ENCODE results near the gene PEF1.
"Not testable (repeated sequence)": the region's sequence is repeated elsewhere in the genome, so short reads cannot be mapped to it uniquely, and the experiment has no call there.

The PEF1 gene

GRCh38 chr1:31605908-31606427 lies 38.7 kb downstream of the PEF1 start:
- TF ChIP-seq ZNF274 (IDR thresholded peaks at IDR 0.05; ENCODE audit: low read depth, low read length), result no peak
- no peak overlapping the region; the same call in 1 of the 2 replicates for H3K4me3 ChIP-seq (ENCODE audit: low read length)

- no peak overlapping the region for H3K4me3 ChIP-seq (ENCODE audit: low read length)
- no peak for TF ChIP-seq ZNF274 (IDR thresholded peaks at IDR 0.05; ENCODE audit: low read depth, low read length)
Measured at GRCh38 chr1:31602081-31602480, 42.6 kb downstream of the PEF1 start.

GRCh38 chr1:31600641-31601040 lies 44.0 kb downstream of the PEF1 start:
- H3K4me3 ChIP-seq (ENCODE audit: low read length), result no peak overlapping the region
- TF ChIP-seq ZNF274 (IDR thresholded peaks at IDR 0.05; ENCODE audit: low read depth, low read length), result no peak

- no peak overlapping the region for H3K4me3 ChIP-seq (ENCODE audit: low read length)
- no peak for TF ChIP-seq ZNF274 (IDR thresholded peaks at IDR 0.05; ENCODE audit: low read depth, low read length)
Measured at GRCh38 chr1:31598980-31599379, 45.7 kb downstream of the PEF1 start.

- no peak overlapping the region for H3K4me3 ChIP-seq (ENCODE audit: low read length)
- no peak for TF ChIP-seq ZNF274 (IDR thresholded peaks at IDR 0.05; ENCODE audit: low read depth, low read length)
Measured at GRCh38 chr1:31596737-31597097, 48.0 kb downstream of the PEF1 start.

GRCh38 chr1:31595836-31596736 lies 48.6 kb downstream of the PEF1 start:
- no peak for TF ChIP-seq ZNF274 (IDR thresholded peaks at IDR 0.05; ENCODE audit: low read depth, low read length)
- H3K4me3 ChIP-seq (ENCODE audit: low read length), result no peak overlapping the region

GRCh38 chr1:31593770-31594632 lies 50.7 kb downstream of the PEF1 start:
- no peak for TF ChIP-seq ZNF274 (IDR thresholded peaks at IDR 0.05; ENCODE audit: low read depth, low read length)
- H3K4me3 ChIP-seq (ENCODE audit: low read length), result no peak overlapping the region

- TF ChIP-seq ZNF274 (IDR thresholded peaks at IDR 0.05; ENCODE audit: low read depth, low read length), result no peak
- no peak overlapping the region for H3K4me3 ChIP-seq (ENCODE audit: low read length)
Measured at GRCh38 chr1:31593136-31593665, 51.5 kb downstream of the PEF1 start.

- no peak for TF ChIP-seq ZNF274 (IDR thresholded peaks at IDR 0.05; ENCODE audit: low read depth, low read length)
- H3K4me3 ChIP-seq (ENCODE audit: low read length), result no peak overlapping the region
Measured at GRCh38 chr1:31592132-31592531, 52.5 kb downstream of the PEF1 start.

- no peak overlapping the region for H3K4me3 ChIP-seq (ENCODE audit: low read length)
- TF ChIP-seq ZNF274 (IDR thresholded peaks at IDR 0.05; ENCODE audit: low read depth, low read length), result no peak
Measured at GRCh38 chr1:31591425-31592093, 53.1 kb downstream of the PEF1 start.

- no peak for TF ChIP-seq ZNF274 (IDR thresholded peaks at IDR 0.05; ENCODE audit: low read depth, low read length)
- H3K4me3 ChIP-seq (ENCODE audit: low read length), result no peak overlapping the region
Measured at GRCh38 chr1:31588751-31589515, 55.7 kb downstream of the PEF1 start.

- no peak for TF ChIP-seq ZNF274 (IDR thresholded peaks at IDR 0.05; ENCODE audit: low read depth, low read length)
- no peak overlapping the region for H3K4me3 ChIP-seq (ENCODE audit: low read length)
Measured at GRCh38 chr1:31587720-31588423, 56.8 kb downstream of the PEF1 start.

- not testable (repeated sequence) for H3K4me3 ChIP-seq (ENCODE audit: low read length)
Measured at GRCh38 chr1:31587328-31587699, 57.4 kb downstream of the PEF1 start.
